ENCODE results near the gene RPL6.
A peak's percentile ranks its signal among the peaks of the same experiment; 100 is the strongest.
"Not testable (repeated sequence)": the region's sequence is repeated elsewhere in the genome, so short reads cannot be mapped to it uniquely, and the experiment has no call there.

Gene RPL6

GRCh38 chr12:112409064-112409905 lies at the start of gene RPL6:
Gene RPL6, minus strand, starts transcription at chr12:112409605. Its CDS starts 949 bp downstream, at chr12:112408656.
- peak; percentile 78 for DNase-seq (ENCODE audit: extremely low read depth, low read depth)
- TF ChIP-seq CTCF (IDR thresholded peaks at IDR 0.05; ENCODE audit: low read depth, low read length), result no peak

- DNase-seq (ENCODE audit: extremely low read depth, low read depth), result no peak
- TF ChIP-seq CTCF (IDR thresholded peaks at IDR 0.05; ENCODE audit: low read depth, low read length), result no peak
Observed at GRCh38 chr12:112458751-112459150, 49.3 kb upstream of the RPL6 start.

GRCh38 chr12:112458330-112458729 lies 48.9 kb upstream of the RPL6 start:
- DNase-seq (ENCODE audit: extremely low read depth, low read depth), result no peak

GRCh38 chr12:112457142-112457541 lies 47.7 kb upstream of the RPL6 start:
- not testable (repeated sequence) for DNase-seq (ENCODE audit: extremely low read depth, low read depth)

More at GRCh38 chr12:112458330-112458729, 48.9 kb upstream of the RPL6 start:
- no peak for TF ChIP-seq CTCF (IDR thresholded peaks at IDR 0.05; ENCODE audit: low read depth, low read length)

GRCh38 chr12:112456029-112456428 lies 46.6 kb upstream of the RPL6 start:
- TF ChIP-seq CTCF (IDR thresholded peaks at IDR 0.05; ENCODE audit: low read depth, low read length), result no peak
- DNase-seq (ENCODE audit: extremely low read depth, low read depth), result no peak

- TF ChIP-seq CTCF (IDR thresholded peaks at IDR 0.05; ENCODE audit: low read depth, low read length), result no peak
- DNase-seq (ENCODE audit: extremely low read depth, low read depth), result no peak
Observed at GRCh38 chr12:112450725-112451124, 41.3 kb upstream of the RPL6 start.

- not testable (repeated sequence) for DNase-seq (ENCODE audit: extremely low read depth, low read depth)
Observed at GRCh38 chr12:112448165-112448564, 38.8 kb upstream of the RPL6 start.

- no peak for TF ChIP-seq CTCF (IDR thresholded peaks at IDR 0.05; ENCODE audit: low read depth, low read length)
- no peak for DNase-seq (ENCODE audit: extremely low read depth, low read depth)
Observed at GRCh38 chr12:112447106-112447505, 37.7 kb upstream of the RPL6 start.

Measured in AG09319 (cell line).